GM18873 (cell line): Measurements from ENCODE around the gene DLX3.

Experiments
- ATAC-seq: cut with Tn5 transposase; IDR thresholded peaks from one replicate; pipeline ENCODE4 v1.9.1; 2021; ENCODE audit warnings: mild to moderate bottlenecking, moderate library complexity, moderate number of reproducible peaks; ENCODE audit not compliant: unreplicated experiment, low FRiP score

DLX3 gene

DNA sequence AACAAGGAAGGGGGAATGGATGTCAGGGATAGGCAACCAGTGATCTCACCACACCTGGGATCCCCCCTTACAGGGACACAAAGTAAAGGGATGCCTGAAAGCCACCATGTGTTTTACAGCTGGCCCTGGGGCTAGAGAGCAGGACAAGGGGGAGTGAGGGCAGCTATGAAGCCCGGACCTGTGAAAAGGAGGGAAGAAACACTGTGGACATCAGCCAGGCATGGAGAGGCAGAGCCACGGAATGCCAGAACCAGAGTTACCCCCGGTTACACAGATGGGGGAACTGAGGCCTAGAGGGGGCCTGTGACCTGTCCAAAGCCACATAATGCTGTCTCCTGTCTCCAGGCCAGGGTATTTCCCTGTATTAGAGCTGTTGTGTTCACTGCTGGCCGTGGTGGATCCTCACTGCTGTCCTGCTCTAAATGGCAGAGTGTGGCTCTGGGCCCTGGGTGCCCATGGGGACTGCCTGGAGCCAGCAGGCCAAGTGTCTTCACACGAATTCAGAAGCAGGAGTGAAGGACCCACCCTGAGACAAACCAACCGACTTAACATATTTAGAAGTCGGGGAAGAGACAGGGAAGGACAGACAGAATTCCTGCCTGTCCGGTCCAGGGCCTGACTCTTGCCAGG lies 31.1 kb upstream of the DLX3 start:
- ATAC-seq, result no peak

DNA sequence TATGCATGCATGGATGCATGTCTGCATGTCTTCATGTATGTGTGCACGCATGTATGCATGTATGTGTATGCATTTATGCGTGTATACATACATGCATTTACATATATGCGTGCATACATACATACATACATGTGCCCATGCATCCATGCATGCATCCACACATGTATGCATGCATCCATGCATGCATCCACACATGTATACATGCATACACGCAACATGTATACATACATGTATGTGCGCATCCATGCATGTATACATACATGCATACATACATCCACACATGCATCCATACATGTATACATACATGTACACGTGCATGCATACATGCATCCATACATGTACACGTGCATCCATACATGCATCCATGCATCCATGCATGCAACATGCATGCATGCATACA lies 29.8 kb upstream of the DLX3 start:
- ATAC-seq, result no peak

- no peak for ATAC-seq
Measured at GRCh38 chr17:50023520-50023919, 28.5 kb upstream of the DLX3 start.

DNA sequence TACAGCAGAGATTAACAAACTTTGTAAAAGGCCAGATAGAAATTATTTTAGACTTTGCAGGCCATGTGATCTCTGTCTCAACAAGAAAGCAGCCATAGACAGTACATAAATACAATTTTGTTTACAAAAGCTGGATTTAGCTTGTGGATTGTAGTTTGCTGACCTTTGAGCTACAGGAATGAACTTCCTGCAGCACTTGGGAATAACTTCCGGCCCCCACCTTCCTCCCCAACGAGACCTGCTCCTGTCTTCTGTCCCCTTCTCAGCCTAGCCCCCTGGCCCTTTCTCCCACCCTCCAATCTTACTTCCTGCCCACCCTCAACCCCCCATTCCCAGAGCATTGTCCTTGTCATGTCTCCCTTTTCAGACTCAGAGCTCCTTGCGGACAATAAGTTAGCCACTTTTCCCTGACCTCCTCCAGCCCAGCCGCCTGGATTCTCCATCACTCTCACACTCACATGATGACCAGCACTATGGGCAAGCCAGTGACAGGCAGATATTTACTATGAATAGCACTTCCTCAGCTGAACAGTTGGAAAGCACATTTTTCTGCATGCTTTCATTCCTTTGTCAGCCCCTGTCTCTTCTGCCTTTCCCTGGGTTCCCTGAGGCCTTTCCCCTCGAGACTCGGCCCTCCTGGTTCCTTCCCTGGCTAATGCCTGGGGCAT lies 27.6 kb upstream of the DLX3 start:
- ATAC-seq, result no peak

- ATAC-seq, result no peak
Measured at GRCh38 chr17:50021681-50022370, 26.8 kb upstream of the DLX3 start.

DNA sequence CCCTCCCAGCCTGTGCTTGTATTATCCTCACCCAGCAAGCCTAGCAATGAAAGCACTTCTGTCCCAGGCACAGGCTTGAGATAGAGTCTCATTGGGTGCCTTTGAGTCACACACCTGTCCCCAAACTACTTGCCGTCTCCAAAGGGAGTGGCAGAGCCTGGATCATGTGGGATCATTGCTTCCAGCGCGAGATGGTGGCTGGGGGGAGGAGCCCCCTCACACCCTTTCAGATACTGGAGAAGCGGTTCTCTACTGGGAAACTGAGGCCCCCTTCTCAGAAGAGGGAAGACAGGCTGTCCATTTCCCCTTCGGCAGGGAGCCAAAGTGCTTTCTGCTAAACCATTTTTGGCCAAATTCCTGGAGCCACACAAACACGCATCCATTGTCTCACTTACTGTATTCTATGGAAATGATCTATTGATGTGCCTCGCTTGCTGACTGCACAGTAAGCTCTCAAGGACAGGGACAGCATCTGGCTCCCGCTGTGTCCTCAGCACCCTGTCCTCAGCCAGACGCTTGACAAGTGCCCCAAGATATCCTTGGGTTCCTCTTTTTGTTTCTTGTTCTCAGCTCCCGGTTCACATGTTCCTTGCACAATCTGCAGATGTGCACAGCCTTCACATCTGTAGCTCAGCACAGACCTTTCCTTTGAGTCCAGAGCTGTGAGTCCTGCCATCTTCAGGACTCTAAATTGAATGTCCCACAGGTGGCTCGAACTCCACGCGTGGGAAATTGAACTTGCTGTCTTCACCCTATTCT lies 26.0 kb upstream of the DLX3 start:
- ATAC-seq, result no peak

DNA sequence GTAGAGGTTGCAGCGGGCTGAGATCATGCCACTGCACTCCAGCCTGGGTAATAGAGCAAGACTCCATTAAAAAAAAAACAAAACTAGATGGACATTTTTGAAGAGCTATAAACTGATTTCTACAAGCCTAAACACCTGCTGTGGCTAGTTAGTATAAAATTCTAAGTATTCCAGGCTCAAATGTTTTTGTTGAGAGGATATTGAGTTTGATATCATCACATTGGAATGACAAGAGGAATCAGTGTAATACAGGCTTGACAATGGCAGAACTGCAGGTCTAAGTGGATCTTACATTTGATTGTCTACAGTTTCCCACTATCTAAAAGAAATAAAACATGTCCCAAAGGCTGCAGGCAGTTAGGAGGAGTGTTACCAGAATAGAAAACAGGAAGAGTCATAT lies 23.9 kb upstream of the DLX3 start:
- no peak for ATAC-seq

DNA sequence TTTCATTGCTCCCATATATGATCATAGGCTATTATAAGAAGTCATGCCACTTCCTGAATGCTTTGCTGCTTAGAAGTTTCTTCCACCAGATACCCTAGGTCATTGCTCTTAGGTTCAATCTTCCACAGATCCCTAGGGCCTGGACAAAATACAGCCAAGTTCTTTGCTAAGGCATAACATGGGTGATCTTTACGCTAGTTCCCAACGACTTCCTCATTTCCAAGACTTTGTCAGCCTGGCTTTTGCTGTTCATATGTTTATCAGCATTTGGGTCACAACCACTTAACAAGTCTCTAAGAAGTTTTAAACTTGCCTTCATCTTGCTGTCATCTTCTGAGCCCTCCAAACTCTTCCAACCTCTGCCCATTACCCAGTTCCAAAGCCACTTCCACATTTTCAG lies 20.1 kb upstream of the DLX3 start:
- ATAC-seq, result no peak

- ATAC-seq, result no peak
Measured at GRCh38 chr17:50014471-50015088, 19.6 kb upstream of the DLX3 start.

GRCh38 chr17:50013079-50013478 lies 18.1 kb upstream of the DLX3 start:
- no peak for ATAC-seq

DNA sequence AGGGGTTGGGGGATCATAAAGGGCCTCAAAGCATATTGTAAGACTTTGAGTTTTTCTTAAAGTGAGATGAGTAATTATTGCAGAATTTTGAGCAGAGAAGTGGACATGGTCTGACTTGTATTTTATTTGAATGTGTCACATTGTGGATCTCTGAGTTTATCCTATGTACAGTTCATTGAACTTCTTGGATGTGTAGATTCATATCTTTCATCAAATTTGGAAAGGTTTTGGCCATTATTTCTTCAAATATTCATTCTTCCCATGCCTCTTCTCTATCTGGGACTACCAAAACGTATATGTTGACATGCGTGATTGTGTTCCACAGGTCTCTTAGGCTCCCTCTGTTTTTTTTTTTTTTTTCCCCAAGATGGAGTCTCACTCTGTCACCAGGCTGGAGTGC lies 14.3 kb upstream of the DLX3 start:
- no peak for ATAC-seq

- no peak for ATAC-seq
Measured at GRCh38 chr17:50003911-50004310, 8.9 kb upstream of the DLX3 start.

DNA sequence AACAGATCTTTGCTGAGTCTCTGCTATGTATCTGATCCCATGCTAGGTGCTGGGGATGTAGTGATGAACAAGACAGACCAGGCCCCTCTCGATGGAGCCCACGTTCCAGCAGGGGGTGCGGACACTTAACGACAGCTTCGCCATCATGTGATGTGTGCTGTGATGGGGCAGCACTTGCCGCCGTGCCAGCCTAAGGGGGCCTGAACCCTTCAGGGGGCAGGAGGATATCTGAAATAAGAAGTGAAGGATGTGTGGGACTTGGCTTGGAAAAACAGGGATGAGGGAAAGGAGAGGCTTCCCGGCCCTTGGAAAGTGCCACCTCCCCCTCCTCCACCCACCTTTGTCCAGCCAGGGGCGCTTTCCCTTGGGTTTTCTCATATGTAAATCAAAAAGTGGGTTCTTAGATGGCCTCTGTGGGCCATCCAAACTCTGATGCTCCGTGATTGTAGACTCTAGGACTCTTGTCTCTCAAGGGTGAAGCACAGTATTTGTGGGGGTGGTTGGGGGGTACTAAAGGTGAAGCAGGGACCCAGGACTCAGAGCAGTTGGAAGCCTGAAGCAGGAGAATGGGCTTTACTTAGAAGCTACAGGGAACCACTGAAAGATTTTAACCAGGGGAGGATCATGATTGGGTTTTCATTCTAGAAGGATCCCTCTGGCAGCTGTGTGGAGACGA lies 4.0 kb upstream of the DLX3 start:
- no peak for ATAC-seq

DNA sequence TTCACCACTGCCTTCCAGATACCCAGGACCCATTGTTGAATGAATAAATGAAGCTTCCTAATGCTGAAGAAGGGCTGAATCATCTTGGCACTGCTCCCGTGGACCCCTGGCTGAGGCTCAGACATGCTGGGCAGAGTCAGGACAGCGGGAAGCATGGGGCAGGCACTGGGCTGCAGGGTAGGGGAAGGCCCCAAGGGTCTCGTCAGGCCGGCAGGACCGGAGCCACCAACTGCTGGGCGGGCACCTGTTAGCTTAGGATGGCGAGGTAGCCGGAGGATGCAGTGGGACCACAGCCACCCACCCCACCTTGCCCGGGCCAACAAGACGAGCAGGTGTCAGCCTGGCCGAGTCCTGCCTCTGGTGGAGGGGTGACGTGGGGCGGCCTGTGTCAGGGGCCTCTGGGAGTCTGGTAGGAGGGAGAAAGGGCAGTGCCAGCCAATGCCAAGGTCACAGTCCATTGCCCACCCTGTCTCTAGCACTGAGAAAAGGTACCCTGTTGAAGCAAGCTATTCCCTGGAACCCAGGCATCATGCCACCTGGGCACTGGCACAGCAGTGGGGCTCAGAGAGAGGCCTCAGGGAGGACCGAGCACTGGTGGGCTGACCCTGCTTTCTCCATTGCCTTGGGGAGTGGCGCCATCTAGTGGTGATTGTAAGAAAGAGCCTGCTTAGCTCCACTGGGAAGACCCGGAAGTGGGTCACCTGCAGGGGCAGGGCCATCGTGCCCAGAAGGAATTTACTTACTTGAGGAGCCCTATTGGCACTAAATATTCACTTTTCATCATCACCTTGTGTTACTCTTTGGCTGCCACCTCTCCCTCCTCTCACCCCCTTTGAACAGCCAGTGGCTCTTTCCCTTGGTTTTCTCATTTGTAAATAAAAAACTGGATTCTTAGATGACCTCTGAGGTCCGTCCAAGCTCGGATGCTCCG lies 3.0 kb upstream of the DLX3 start:
- ATAC-seq, result no peak

DNA sequence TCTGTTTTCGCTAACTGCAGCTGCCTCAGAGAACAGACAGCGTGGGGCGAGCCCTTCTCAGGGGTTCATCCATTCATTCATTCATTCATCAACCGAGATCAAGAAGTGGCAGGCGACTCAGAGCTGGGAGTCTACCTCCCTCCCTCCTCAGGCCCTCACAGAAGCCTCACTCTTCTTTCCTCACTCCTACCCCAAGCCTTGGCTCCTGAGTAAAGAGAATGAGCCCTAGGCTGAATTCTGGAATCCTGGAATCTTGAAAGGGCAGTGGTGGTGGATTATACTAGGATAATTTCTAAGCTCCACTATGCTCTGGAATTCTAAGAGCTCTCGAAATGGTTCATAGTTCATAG lies 2.3 kb upstream of the DLX3 start:
- ATAC-seq, result no peak

- ATAC-seq, result no peak
Measured at GRCh38 chr17:49996495-49997300, 1.7 kb upstream of the DLX3 start.

DNA sequence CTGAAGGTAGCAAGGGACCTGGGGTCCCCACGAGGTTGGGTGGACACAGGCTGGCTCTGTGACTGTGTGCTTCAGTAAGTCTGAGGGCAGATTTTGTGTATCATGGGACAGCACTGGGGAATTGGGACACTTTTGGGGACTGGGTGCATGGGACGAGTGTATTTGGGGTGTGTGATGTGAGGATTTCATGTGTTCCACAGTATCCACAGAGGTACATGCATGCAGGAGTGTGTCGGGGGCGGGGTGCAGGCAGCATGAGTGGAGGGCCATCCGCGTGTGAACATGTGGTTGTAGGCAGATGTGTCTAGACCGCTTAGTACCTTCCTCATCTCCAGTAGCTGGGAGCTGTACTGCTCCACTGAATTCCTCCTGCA lies 1.1 kb upstream of the DLX3 start:
- ATAC-seq, result no peak
